ENCODE data around the gene RAD18.

Gene RAD18

GRCh38 chr3:8964436-8965370 is 1.4 kb upstream of the RAD18 start:
- no peak for DNase-seq

GRCh38 chr3:8962226-8962861 is 928 bp downstream of the RAD18 start:
- DNase-seq: no peak

GRCh38 chr3:8959668-8960067 is 3.6 kb downstream of the RAD18 start:
- no peak for DNase-seq

GRCh38 chr3:8954938-8955763 is 8.1 kb downstream of the RAD18 start:
- no peak for DNase-seq

GRCh38 chr3:8953313-8953712 is 10.0 kb downstream of the RAD18 start:
- no peak for DNase-seq

- DNase-seq: no peak
These were observed 11.1 kb downstream of the RAD18 start for GRCh38 chr3:8952130-8952529.

- DNase-seq: no peak
These were observed 17.2 kb downstream of the RAD18 start for GRCh38 chr3:8945890-8946600.

- no peak for DNase-seq
These were observed 20.4 kb downstream of the RAD18 start for GRCh38 chr3:8942746-8943488.

GRCh38 chr3:8942115-8942514 is 21.2 kb downstream of the RAD18 start:
- DNase-seq: no peak

GRCh38 chr3:8938021-8938420 is 25.3 kb downstream of the RAD18 start:
- no peak for DNase-seq

GRCh38 chr3:8937064-8938020 is 25.9 kb downstream of the RAD18 start:
- DNase-seq: no peak

- no peak for DNase-seq
These were observed 30.8 kb downstream of the RAD18 start for GRCh38 chr3:8932507-8932906.

- DNase-seq: no peak
These were observed 31.9 kb downstream of the RAD18 start for GRCh38 chr3:8931342-8931741.

GRCh38 chr3:8929860-8930259 is 33.4 kb downstream of the RAD18 start:
- DNase-seq: no peak

GRCh38 chr3:8914491-8914890 is 48.8 kb downstream of the RAD18 start:
- no peak for DNase-seq

GRCh38 chr3:8911781-8912180 is 51.5 kb downstream of the RAD18 start:
- DNase-seq: no peak

GRCh38 chr3:8909160-8909559 is 54.1 kb downstream of the RAD18 start:
- no peak for DNase-seq

GRCh38 chr3:8903191-8903590 is 60.1 kb downstream of the RAD18 start:
- no peak for DNase-seq

- no peak for DNase-seq
These were observed 62.4 kb downstream of the RAD18 start for GRCh38 chr3:8900869-8901268.

GRCh38 chr3:8899876-8900460 is 63.3 kb downstream of the RAD18 start:
- DNase-seq: no peak

All from NCI-H146 (cell line).